ENCODE results near the gene JAKMIP3. TPM values are rescaled to one million over a fixed set of nuclear protein-coding genes. Genes with fewer than 3 reads are reported as not detected.

JAKMIP3 gene
- 0.03 TPM in 1 of 2 replicates, not detected in the other for total RNA-seq (2014; rRNA removed; shearing (Covaris generic))
- polyA plus RNA-seq (2015; cell fraction: cytosol; rRNA removed) = 0.04 TPM in 1 of 2 replicates, not detected in the other
- polyA plus RNA-seq (2015; cell fraction: nucleus; rRNA removed) = 0.41 and 0.95 TPM in 2 replicates

- in situ Hi-C loops (cut with HindIII; ENCODE audit: low pct_unique_long_range_greater_than_20kb, low sequenced_read_pairs) = no loop called here
- DNase-seq (ENCODE audit: low read depth, low spot score) = no peak
These were observed at the start of gene JAKMIP3 for GRCh38 chr10:132065491-132066105. Gene JAKMIP3, plus strand, starts transcription at chr10:132065946. Its CDS starts 38,863 bp downstream, at chr10:132104809.

DNA sequence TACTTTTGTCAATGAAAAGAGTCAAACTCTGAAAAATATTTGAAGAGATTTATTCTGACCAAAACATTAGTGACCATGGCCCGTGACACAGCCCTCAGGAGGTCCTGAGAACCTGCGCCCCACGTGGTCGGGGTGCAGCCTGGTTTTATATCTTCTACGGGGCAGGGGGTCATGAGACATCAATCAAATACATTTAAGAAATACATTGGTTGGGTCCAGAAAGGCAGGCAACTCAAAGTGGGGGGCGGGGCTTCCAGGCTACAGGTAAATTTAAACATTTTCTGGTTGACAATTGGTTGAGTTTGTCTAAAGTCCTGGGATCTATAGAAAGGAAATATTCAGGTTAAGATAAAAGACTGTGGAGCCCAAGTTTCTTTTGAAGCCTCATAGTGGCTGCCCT lies 49.2 kb upstream of the JAKMIP3 start:
- DNase-seq (ENCODE audit: low read depth, low spot score) = no peak
- in situ Hi-C loops (cut with HindIII; ENCODE audit: low pct_unique_long_range_greater_than_20kb, low sequenced_read_pairs) = no loop called here

DNA sequence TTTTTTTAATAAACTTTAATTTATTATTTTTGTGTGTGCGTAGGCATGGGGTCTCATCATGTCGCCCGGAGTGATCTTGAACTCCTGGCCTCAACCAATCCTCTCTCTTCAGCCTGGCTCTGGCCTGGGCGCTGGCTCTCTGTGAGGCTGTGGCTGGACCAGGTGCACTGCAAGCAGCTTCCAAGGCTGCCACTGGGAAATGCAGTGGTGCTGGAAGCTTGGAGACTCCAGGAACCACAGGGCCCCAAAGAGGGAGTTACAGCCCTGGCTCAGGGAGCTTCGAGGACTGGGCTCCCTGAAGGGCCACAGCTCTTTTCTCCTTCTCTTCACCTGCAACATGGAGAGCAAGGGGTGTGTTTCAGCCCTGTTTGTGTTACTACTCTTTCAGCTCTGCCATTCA lies 47.3 kb upstream of the JAKMIP3 start:
- no peak for DNase-seq (ENCODE audit: low read depth, low spot score)
- in situ Hi-C loops (cut with HindIII; ENCODE audit: low pct_unique_long_range_greater_than_20kb, low sequenced_read_pairs) = no loop called here

- no peak for DNase-seq (ENCODE audit: low read depth, low spot score)
- in situ Hi-C loops (cut with HindIII; ENCODE audit: low pct_unique_long_range_greater_than_20kb, low sequenced_read_pairs) = no loop called here
These were observed 46.4 kb upstream of the JAKMIP3 start for GRCh38 chr10:132019366-132019765.

GRCh38 chr10:132020456-132020855 lies 45.3 kb upstream of the JAKMIP3 start:
- DNase-seq (ENCODE audit: low read depth, low spot score) = no peak
- in situ Hi-C loops (cut with HindIII; ENCODE audit: low pct_unique_long_range_greater_than_20kb, low sequenced_read_pairs) = no loop called here

GRCh38 chr10:132021046-132021445 lies 44.7 kb upstream of the JAKMIP3 start:
- DNase-seq (ENCODE audit: low read depth, low spot score) = no peak
- in situ Hi-C loops (cut with HindIII; ENCODE audit: low pct_unique_long_range_greater_than_20kb, low sequenced_read_pairs) = no loop called here

- in situ Hi-C loops (cut with HindIII; ENCODE audit: low pct_unique_long_range_greater_than_20kb, low sequenced_read_pairs) = no loop called here
- DNase-seq (ENCODE audit: low read depth, low spot score) = no peak
These were observed 44.1 kb upstream of the JAKMIP3 start for GRCh38 chr10:132021504-132022143.

GRCh38 chr10:132022241-132022640 lies 43.5 kb upstream of the JAKMIP3 start:
- in situ Hi-C loops (cut with HindIII; ENCODE audit: low pct_unique_long_range_greater_than_20kb, low sequenced_read_pairs) = no loop called here
- DNase-seq (ENCODE audit: low read depth, low spot score) = no peak

GRCh38 chr10:132023092-132023811 lies 42.5 kb upstream of the JAKMIP3 start:
- in situ Hi-C loops (cut with HindIII; ENCODE audit: low pct_unique_long_range_greater_than_20kb, low sequenced_read_pairs) = no loop called here

GRCh38 chr10:132027423-132027983 lies 38.2 kb upstream of the JAKMIP3 start:
- in situ Hi-C loops (cut with HindIII; ENCODE audit: low pct_unique_long_range_greater_than_20kb, low sequenced_read_pairs) = no loop called here

More at GRCh38 chr10:132023092-132023811, 42.5 kb upstream of the JAKMIP3 start:
- DNase-seq (ENCODE audit: low read depth, low spot score) = peak; percentile 63

GRCh38 chr10:132028706-132029105 lies 37.0 kb upstream of the JAKMIP3 start:
- DNase-seq (ENCODE audit: low read depth, low spot score) = no peak
- in situ Hi-C loops (cut with HindIII; ENCODE audit: low pct_unique_long_range_greater_than_20kb, low sequenced_read_pairs) = no loop called here

More at GRCh38 chr10:132027423-132027983, 38.2 kb upstream of the JAKMIP3 start:
- DNase-seq (ENCODE audit: low read depth, low spot score) = no peak

- in situ Hi-C loops (cut with HindIII; ENCODE audit: low pct_unique_long_range_greater_than_20kb, low sequenced_read_pairs) = no loop called here
- DNase-seq (ENCODE audit: low read depth, low spot score) = no peak
These were observed 34.8 kb upstream of the JAKMIP3 start for GRCh38 chr10:132030898-132031463.

- in situ Hi-C loops (cut with HindIII; ENCODE audit: low pct_unique_long_range_greater_than_20kb, low sequenced_read_pairs) = no loop called here
- no peak for DNase-seq (ENCODE audit: low read depth, low spot score)
These were observed 32.1 kb upstream of the JAKMIP3 start for GRCh38 chr10:132033632-132034031.

DNA sequence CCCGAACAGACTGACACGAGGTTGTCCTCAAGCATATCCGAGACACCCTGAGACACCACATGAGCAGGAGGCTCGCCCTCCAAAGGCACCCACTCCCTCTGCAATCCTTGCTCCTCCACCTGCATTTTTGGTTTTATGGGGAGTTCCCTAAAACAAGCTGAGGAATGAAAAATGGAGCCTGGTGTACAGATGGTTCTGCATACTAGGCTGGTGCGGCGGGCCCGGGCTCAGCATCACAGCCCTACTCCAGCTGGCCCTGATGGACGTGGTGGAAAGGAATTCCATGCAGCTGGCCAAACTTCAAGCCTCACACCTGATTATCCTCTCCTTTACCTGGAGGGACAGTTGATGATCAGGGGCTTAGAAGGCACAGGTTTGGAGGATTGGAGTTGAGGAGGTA lies 30.3 kb upstream of the JAKMIP3 start:
- in situ Hi-C loops (cut with HindIII; ENCODE audit: low pct_unique_long_range_greater_than_20kb, low sequenced_read_pairs) = no loop called here
- DNase-seq (ENCODE audit: low read depth, low spot score) = no peak

DNA sequence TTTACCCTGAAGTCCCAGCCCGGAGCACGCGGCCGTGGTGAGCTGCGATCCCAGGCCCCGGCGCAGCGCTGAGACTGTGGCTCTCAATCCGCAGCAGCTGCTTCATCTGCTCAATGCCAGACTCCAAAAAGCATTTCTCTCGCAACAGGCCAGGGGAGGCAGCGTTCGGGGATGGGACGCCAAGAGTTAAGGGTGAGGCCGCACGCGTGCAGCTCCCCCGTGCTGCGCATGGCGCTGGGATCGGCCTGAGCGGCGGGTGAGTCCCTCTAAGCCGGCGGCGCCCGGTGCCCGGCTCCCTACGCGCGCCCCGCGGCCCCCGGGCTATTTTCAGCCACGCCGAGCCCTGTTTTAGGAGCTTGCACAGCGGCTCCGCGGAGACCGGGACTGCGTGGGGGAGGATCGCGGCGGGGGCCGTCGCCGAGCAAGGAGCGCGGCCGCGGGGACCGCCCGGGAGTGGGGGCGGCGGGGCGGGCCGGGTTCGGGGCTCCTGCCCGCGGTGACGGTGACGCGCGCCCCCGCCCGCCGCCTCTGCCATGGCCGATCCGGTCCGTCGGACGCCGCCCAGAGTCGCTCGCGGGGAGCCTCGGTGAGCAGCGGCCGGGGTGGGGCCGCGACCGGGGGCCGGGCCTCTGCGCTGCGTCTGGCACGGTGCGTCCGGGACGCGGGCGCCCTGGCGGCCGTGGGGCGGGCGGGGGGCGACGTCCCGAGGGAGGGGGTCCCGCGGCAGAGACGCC lies 29.4 kb upstream of the JAKMIP3 start:
- no peak for DNase-seq (ENCODE audit: low read depth, low spot score)
- in situ Hi-C loops (cut with HindIII; ENCODE audit: low pct_unique_long_range_greater_than_20kb, low sequenced_read_pairs) = no loop called here

DNA sequence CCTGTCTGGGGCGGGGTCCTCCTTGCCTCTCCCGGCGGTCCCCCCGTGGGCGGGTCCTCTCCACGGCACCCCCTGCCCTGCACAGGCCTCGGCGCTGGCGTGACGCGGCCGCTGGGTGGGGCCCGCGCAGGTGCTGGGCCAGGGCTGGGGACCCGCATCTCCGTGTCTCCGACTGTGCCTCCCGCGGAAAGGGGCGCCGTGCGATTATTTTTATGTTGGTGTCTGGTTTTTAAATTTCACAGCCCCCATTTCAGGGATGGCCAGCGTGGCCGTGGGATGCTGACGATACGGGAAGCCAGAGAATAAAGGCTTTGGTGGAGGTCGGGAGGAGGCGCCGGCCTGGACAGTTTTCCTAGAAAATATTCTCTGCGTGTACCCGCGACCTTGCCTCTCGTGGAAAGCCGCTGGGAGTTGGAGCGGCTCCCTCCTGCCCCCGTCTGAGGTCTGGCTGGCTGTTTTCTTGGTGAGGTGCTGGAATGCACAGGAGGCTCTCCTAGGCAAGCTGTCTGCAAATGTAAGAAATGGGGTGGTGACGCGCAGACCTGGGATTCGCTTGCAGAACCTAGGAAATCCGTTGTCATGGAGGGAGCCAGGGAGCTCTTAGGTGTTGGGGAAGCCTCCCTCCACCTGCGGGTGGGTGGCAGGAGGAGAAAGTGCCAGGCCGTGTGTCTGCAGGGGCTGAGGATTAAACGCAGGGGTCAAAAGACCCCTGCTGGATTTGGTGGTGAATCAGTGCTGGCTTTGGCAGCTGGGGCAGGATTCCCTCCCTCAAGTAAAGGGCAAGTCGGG lies 28.7 kb upstream of the JAKMIP3 start:
- no peak for DNase-seq (ENCODE audit: low read depth, low spot score)
- in situ Hi-C loops (cut with HindIII; ENCODE audit: low pct_unique_long_range_greater_than_20kb, low sequenced_read_pairs) = no loop called here

DNA sequence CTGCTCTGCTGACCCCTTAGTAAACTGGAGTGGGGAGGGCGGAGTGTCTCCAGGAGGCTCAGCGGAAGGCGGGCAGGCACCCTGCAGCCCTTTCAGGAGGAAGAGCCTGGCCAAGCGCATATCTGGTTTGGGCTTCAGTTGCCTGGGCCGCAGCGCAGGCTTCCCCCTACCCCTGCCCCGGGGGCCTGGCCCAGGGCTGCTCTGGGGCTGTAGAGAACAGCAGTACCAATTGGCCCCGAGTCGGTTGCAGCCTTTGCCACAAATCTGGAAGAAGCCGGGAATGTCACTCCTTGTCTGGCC lies 28.1 kb upstream of the JAKMIP3 start:
- no peak for DNase-seq (ENCODE audit: low read depth, low spot score)
- in situ Hi-C loops (cut with HindIII; ENCODE audit: low pct_unique_long_range_greater_than_20kb, low sequenced_read_pairs) = no loop called here
